HepG2 (cell line): Measurements from ENCODE around the gene OVOL3. TPM values are rescaled to one million over a fixed set of nuclear protein-coding genes. Genes with fewer than 3 reads are reported as not detected.

Experiments
- ATAC-seq: fragments of 200-7000 bp; cut with Tn5 transposase; 3 replicates; pipeline ENCODE4 v1.9.1; 2020; ENCODE audit warnings: mild to moderate bottlenecking, moderate library complexity
- BruUV-seq: library from RNA; stranded (reverse); fragments of 400-500 nt; replicated peaks from 2 replicates; lab custom pipeline; 2021; lab: Mats Ljungman, UMichigan
- CTCF ChIA-PET: fragments of 300-600 bp; formaldehyde crosslinking; extraction: SDS; loops from one replicate; lab custom pipeline; 2021; ENCODE audit warnings: low total read pairs, inconsistent platforms, low intra/inter-chr PET ratio; lab: Yijun Ruan, JAX
- POLR2A ChIA-PET: fragments of 350-600 bp; sonication (Branson Sonifier 250); formaldehyde crosslinking; loops from one replicate; lab custom pipeline; 2020; ENCODE audit warnings: antibody characterized with exemption, inconsistent platforms; lab: Yijun Ruan, JAX
- DNase-seq: peaks from one replicate; pipeline ENCODE4 v3.0.0-alpha.2; 2015; ENCODE audit warnings: low spot score
- FAIRE-seq: peaks from 3 replicates; lab custom pipeline; 2011; peaks lifted over from hg19 to GRCh38; lab: Jason Lieb, UNC
- H2AFZ ChIP-seq: one replicate; pipeline ENCODE4 v1.6.1; 2011; ENCODE audit warnings: low read length, inconsistent platforms
- H3K27ac ChIP-seq: fragments of 300-600 bp; 3 replicates; pipeline ENCODE4 v1.8.0; 2011; ENCODE audit warnings: mixed run types, mild to moderate bottlenecking, mixed read lengths, low read length, inconsistent platforms; ENCODE audit not compliant: insufficient read depth; ENCODE audit errors: extremely low read length
- H3K27me3 ChIP-seq, 2 experiments: fragments of 200-600 bp in 1 of 2; 2 replicates in 1 of 2; 3 replicates in 1 of 2; pipeline versions ENCODE4 v1.6.0 to v1.8.0; 2011; ENCODE audit warnings: low read length in 2 of 2, mild to moderate bottlenecking in 2 of 2, moderate library complexity in 2 of 2, inconsistent platforms in 1 of 2; ENCODE audit not compliant: insufficient read depth in 2 of 2, control insufficient read depth in 1 of 2
- H3K36me3 ChIP-seq, 2 experiments: fragments of 200-600 bp in 1 of 2; replicated peaks in 1 of 2; 2 replicates in 1 of 2; 3 replicates in 1 of 2; pipeline versions ENCODE4 v1.5.1 to v1.8.0; 2011; ENCODE audit warnings: low read length in 2 of 2, inconsistent platforms in 1 of 2; ENCODE audit not compliant: insufficient read depth in 2 of 2, control insufficient read depth in 1 of 2
- H3K4me1 ChIP-seq: 2 replicates; pipeline ENCODE4 v1.5.1; 2012; ENCODE audit warnings: low read length, inconsistent platforms; ENCODE audit not compliant: insufficient read depth
- H3K4me2 ChIP-seq: 2 replicates; pipeline ENCODE4 v1.6.0; 2011; ENCODE audit warnings: low read depth, low read length, inconsistent platforms
- H3K4me3 ChIP-seq, 3 experiments: fragments of 200-600 bp in 1 of 3; sonication (generic), shearing (Covaris generic) in 1 of 3; replicated peaks in 1 of 3; 2 replicates each; pipeline ENCODE4 v1.5.1; 2011 to 2016; ENCODE audit warnings: low read length in 3 of 3, inconsistent platforms in 2 of 3, low read depth in 2 of 3, mild to moderate bottlenecking in 2 of 3, control low read depth in 1 of 3, mixed read lengths in 1 of 3; ENCODE audit not compliant: insufficient read depth in 1 of 3
- H3K79me2 ChIP-seq: one replicate; pipeline ENCODE4 v1.6.1; 2011; ENCODE audit warnings: low read length, inconsistent platforms; ENCODE audit not compliant: insufficient read depth
- H3K9ac ChIP-seq: 2 replicates; pipeline ENCODE4 v1.6.0; 2011; ENCODE audit warnings: mild to moderate bottlenecking, low read depth, low read length, inconsistent platforms; ENCODE audit not compliant: insufficient read depth
- H3K9me3 ChIP-seq: 2 replicates; pipeline ENCODE4 v1.5.1; 2012; ENCODE audit warnings: mild to moderate bottlenecking, low read length
- H4K20me1 ChIP-seq: 2 replicates; pipeline ENCODE4 v1.6.0; 2011; ENCODE audit warnings: inconsistent platforms, mild to moderate bottlenecking, low read length, moderate library complexity; ENCODE audit not compliant: insufficient read depth
- ATF2 ChIP-seq: sonication (generic); formaldehyde crosslinking; IDR thresholded peaks from 2 replicates; pipeline ENCODE4 v1.4.0; 2020; ENCODE audit warnings: missing genetic modification reagents
- FOXO4 ChIP-seq: sonication (generic); formaldehyde crosslinking; conservative IDR thresholded peaks from 2 replicates; pipeline ENCODE4 v1.8.1; 2023; ENCODE audit warnings: missing genetic modification reagents
- HNRNPK ChIP-seq: fragments of 200-400 bp; formaldehyde crosslinking; IDR thresholded peaks from 2 replicates; pipeline ENCODE4 v1.6.1; 2018; ENCODE audit warnings: low read length, low read depth, moderate library complexity, mild to moderate bottlenecking; ENCODE audit not compliant: poor library complexity, severe bottlenecking
- MEF2D ChIP-seq: sonication (generic); formaldehyde crosslinking; IDR thresholded peaks from 2 replicates; pipeline ENCODE4 v1.5.1; 2020; ENCODE audit warnings: mild to moderate bottlenecking, missing genetic modification reagents
- MTERF4 ChIP-seq: sonication (generic); formaldehyde crosslinking; IDR thresholded peaks from 2 replicates; pipeline ENCODE4 v1.8.0; 2023; ENCODE audit warnings: mild to moderate bottlenecking, missing genetic modification reagents
- POLR2A ChIP-seq, 2 experiments: IDR thresholded peaks; 2 replicates each; pipeline ENCODE4 v1.6.1; 2011; ENCODE audit warnings: low read depth in 2 of 2, low read length in 2 of 2, mild to moderate bottlenecking in 1 of 2, moderate library complexity in 1 of 2; ENCODE audit not compliant: insufficient read depth in 1 of 2
- PTBP1 ChIP-seq: fragments of 200-400 bp; formaldehyde crosslinking; IDR thresholded peaks from 2 replicates; pipeline ENCODE4 v1.6.1; 2018; ENCODE audit warnings: low read length, low read depth; ENCODE audit not compliant: poor library complexity, severe bottlenecking
- SRF ChIP-seq: IDR thresholded peaks from 2 replicates; pipeline ENCODE4 v1.6.1; 2011; ENCODE audit warnings: mild to moderate bottlenecking, low read depth, low read length, moderate library complexity
- TGIF2 ChIP-seq: IDR thresholded peaks from 2 replicates; pipeline ENCODE4 v1.6.1; 2016; ENCODE audit warnings: control low read depth, missing compliant biosample characterization
- TRIM24 ChIP-seq: sonication (generic); formaldehyde crosslinking; IDR thresholded peaks from 2 replicates; pipeline ENCODE4 v1.8.0; 2022; ENCODE audit warnings: mild to moderate bottlenecking, missing genetic modification reagents
- TSC22D2 ChIP-seq: sonication (generic); formaldehyde crosslinking; IDR thresholded peaks from 2 replicates; pipeline ENCODE4 v1.5.1; 2020; ENCODE audit warnings: missing genetic modification reagents, mild to moderate bottlenecking, borderline replicate concordance
- ZNF512 ChIP-seq: sonication (generic); formaldehyde crosslinking; IDR thresholded peaks from 2 replicates; pipeline ENCODE4 v1.4.0; 2020; ENCODE audit warnings: mild to moderate bottlenecking, missing genetic modification reagents
- ZNF558 ChIP-seq: sonication (generic); formaldehyde crosslinking; IDR thresholded peaks from 2 replicates; pipeline ENCODE4 v1.9.0; 2022; ENCODE audit warnings: mild to moderate bottlenecking, missing genetic modification reagents, borderline replicate concordance
- ZNF652 ChIP-seq: IDR thresholded peaks from 2 replicates; pipeline ENCODE4 v1.6.1; 2016; ENCODE audit warnings: low read depth, borderline replicate concordance
- ZNF724P ChIP-seq: sonication (generic); formaldehyde crosslinking; IDR thresholded peaks from 2 replicates; pipeline ENCODE4 v1.8.0; 2022; ENCODE audit warnings: missing genetic modification reagents, borderline replicate concordance
- WGBS: methylation state at CpG from one replicate; pipeline ENCODE4 v1.1.6; 2017; ENCODE audit warnings: low lambda C conversion rate; 5-methylcytosine and 5-hydroxymethylcytosine counted together
- in situ Hi-C: cut with HindIII; loops from 2 replicates; pipeline ENCODE4 v1.10.0; 2017; ENCODE audit warnings: low pct_unique_long_range_greater_than_20kb; ENCODE audit not compliant: extremely low pct_ligation_motif_present
- intact Hi-C: fragments of 100-400 bp; cut with micrococcal nuclease; formaldehyde crosslinking; loops from one replicate; pipeline ENCODE4 v1.10.0; 2022; ENCODE audit not compliant: unreplicated experiment
- polyA plus RNA-seq, 8 experiments: library from polyadenylated mRNA; depleted of rRNA in 3 of 8; stranded (reverse) in 7 of 8; unstranded in 1 of 8; fragments of >200 nt; fragmentation: Illumina TruSeq in 4 of 8; extraction: Trizol in 4 of 8; gene quantifications; 2 replicates each; pipeline versions ENCODE4 v1.2.1 to v1.2.3, GENCODE V29; 2011 to 2016; ENCODE audit warnings: low read depth in 4 of 8, missing spikeins in 1 of 8, mixed read lengths in 1 of 8; ENCODE audit not compliant: insufficient read depth in 1 of 8
- total RNA-seq, 5 experiments: library from RNA; depleted of rRNA; stranded (reverse); fragments of >200 nt; fragmentation: Illumina TruSeq; extraction: Trizol; gene quantifications; 2 replicates each; pipeline ENCODE4 v1.2.3, GENCODE V29; 2016; ENCODE audit warnings: low read depth in 1 of 5

OVOL3 gene
- total and polyA plus RNA-seq, 2 of the 13 experiments (the other 11 are each of a cell fraction or from before 2014, with no cell fraction given): not detected

DNA sequence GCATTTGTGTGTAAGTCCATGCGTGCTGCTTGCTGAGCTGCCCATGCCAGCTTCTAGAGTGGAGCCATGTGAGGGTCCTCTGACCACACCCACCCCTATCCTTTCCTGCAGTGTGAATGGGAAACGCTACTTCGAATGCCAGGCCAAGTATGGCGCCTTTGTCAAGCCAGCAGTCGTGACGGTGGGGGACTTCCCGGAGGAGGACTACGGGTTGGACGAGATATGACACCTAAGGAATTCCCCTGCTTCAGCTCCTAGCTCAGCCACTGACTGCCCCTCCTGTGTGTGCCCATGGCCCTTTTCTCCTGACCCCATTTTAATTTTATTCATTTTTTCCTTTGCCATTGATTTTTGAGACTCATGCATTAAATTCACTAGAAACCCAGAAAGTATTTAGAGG, 14.6 kb downstream of the OVOL3 start (continued):
- no peak for TF ChIP-seq ZNF558 (CRISPR knock-in tag)
- no peak for TF ChIP-seq TGIF2 (CRISPR knock-in tag)
- TF ChIP-seq HNRNPK: no peak
- no peak for TF ChIP-seq ATF2
- no peak for TF ChIP-seq ZNF512 (CRISPR knock-in tag)
- no peak for TF ChIP-seq TRIM24 (CRISPR knock-in tag)
- TF ChIP-seq PTBP1: no peak

DNA sequence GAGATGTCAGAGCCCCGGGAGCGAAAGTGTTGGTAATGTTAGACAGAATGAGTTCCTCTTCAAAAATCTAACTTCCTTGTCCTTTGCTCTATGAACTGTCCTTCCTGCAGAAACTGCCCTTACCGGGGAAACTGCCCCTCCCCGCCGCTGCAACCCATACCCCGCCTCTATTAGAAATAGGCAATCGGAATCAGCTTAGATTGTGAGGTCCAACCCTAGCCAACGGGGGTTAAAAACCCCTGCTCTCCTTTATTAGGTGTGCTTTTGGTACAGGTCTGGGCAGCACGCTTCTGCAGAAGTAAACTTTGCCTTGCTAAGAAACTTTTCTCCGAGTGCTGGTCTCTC, 17.4 kb downstream of the OVOL3 start:
- intact Hi-C loops: loop anchor here (1.0 to 10.0 kb wide), 2 partner anchors 8 to 366 kb away; no protein-coding TSS in a partner anchor
- TF ChIP-seq ZNF724P (CRISPR knock-in tag) (no peak), MEF2D (CRISPR knock-in tag) (no peak), TSC22D2 (no peak), FOXO4 (CRISPR knock-in tag) (0 out of 2 replicates have a peak, but pooled peaks have one; percentile 32), MTERF4 (CRISPR knock-in tag) (peak; percentile 76; the same call in 1 of the 2 replicates), SRF (0 out of 2 replicates have a peak, but pooled peaks have one; percentile 3), ZNF652 (CRISPR knock-in tag) (peak; percentile 63; the same call in 1 of the 2 replicates), POLR2A (IDR thresholded peaks at IDR 0.05; ENCODE audit: insufficient read depth in 1 of 2, low read depth in 2 of 2, low read length in 2 of 2) (0 out of 4 replicates have a peak, but pooled peaks of 1 of the 2 experiments have one; percentile 1)

More for the DNA sequence above, 17.4 kb downstream of the OVOL3 start:
- ATAC-seq: peak; percentile 42
- in situ Hi-C loops: loop anchor here (5.0 kb wide), 1 partner anchor 44 kb away; no protein-coding TSS in a partner anchor
- peak; percentile 30 for FAIRE-seq
- peak overlapping the region; percentile 36 to 76 (median 72) for H3K4me3 ChIP-seq
- H2AFZ ChIP-seq: peak overlapping the region; percentile 36
- peak; percentile 52 for DNase-seq
- H3K9me3 ChIP-seq: no peaks in the 10 kb centered on the region
- peaks cover 4 to 20% of the 10 kb centered on the region in 2 experiments; a peak in 3 of 5 replicates for H3K36me3 ChIP-seq
- no peaks in the 10 kb centered on the region for H3K27me3 ChIP-seq
- H3K4me2 ChIP-seq: peak overlapping the region; percentile 90
- H4K20me1 ChIP-seq: no peaks in the 10 kb centered on the region
- ChIA-PET CTCF (interaction anchor here (0.7 to 1.9 kb wide), 4 partner anchors 8 to 365 kb away, joined by 3 to 44 read pairs (median 3); no protein-coding TSS in a partner anchor), POLR2A (interaction anchor here (1.0 to 3.3 kb wide), 16 partner anchors 9 to 361 kb away, joined by 3 to 51 read pairs (median 8); partner anchors contain the start of genes CAPNS1, POLR2I, TBCB and THAP8)
- H3K79me2 ChIP-seq: no peaks in the 10 kb centered on the region
- H3K4me1 ChIP-seq: peaks cover 45% of the 10 kb centered on the region
- H3K9ac ChIP-seq: peak overlapping the region; percentile 57
- 3% methylated on average over 10 of the region's 10 CpGs for WGBS
- peak overlapping the region; percentile 90 for H3K27ac ChIP-seq
- no TSS peak for BruUV-seq
